Measurements from ENCODE around the gene ZNF324. TPM values are rescaled to one million over a fixed set of nuclear protein-coding genes. Genes with fewer than 3 reads are reported as not detected.
A peak's percentile ranks its signal among the peaks of the same experiment; 100 is the strongest.

Gene ZNF324
- total RNA-seq, 1 experiment from 2014 or later: 12.7 TPM

DNA sequence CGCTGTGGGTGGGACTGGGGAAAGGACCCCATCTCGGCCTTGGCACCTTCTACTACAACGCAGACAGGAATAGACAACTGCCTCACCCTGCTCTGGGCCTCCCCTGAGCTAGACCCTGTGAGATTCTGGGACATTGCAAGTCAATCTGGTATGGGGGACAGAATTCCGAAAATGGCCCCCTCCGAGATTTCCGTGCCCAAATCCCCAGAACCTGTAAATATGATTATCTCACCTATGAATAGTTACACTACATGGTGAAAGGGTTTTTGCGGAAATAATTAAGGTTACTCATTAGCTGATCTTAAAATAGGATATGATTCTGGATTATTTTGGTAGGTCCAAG is 53.3 kb downstream of the ZNF324 start:
- no peak overlapping the region for H3K56ac ChIP-seq (ENCODE audit: insufficient read length, low read depth, low read length)
- no CpG with 5 or more reads among the region's 7 CpGs for WGBS (ENCODE audit: extremely low coverage, insufficient read length, low lambda C conversion rate)

More for the DNA sequence above, 53.3 kb downstream of the ZNF324 start:
- DNase-seq: no peak
- Mint-ChIP-seq H3K27ac (peak overlapping the region; percentile 75 to 100 (median 99); a peak in 6 of 7 replicates), H3K9me3 (peaks cover 0 to 3% of the 10 kb centered on the region in 2 experiments; a peak in 1 of 5 replicates), H3K4me3 (peak overlapping the region; percentile 91 to 96), H3K4me1 (peaks cover 47 to 48% of the 10 kb centered on the region in 2 experiments), H3K27me3 (ENCODE audit: low read depth) (no peaks in the 10 kb centered on the region), H3K36me3 (ENCODE audit: insufficient read depth in 1 of 3, low read depth in 3 of 3) (peaks cover 8 to 15% (median 12%) of the 10 kb centered on the region in 3 experiments)
- H3T11ph ChIP-seq (ENCODE audit: low read length): no peak overlapping the region
- H3K9me3 ChIP-seq (ENCODE audit: control insufficient read depth, low read depth, low read length): no peaks in the 10 kb centered on the region
- no peak overlapping the region for H4K5ac ChIP-seq (ENCODE audit: insufficient read length, low read depth, low read length)
- TF ChIP-seq, protein P1, sequence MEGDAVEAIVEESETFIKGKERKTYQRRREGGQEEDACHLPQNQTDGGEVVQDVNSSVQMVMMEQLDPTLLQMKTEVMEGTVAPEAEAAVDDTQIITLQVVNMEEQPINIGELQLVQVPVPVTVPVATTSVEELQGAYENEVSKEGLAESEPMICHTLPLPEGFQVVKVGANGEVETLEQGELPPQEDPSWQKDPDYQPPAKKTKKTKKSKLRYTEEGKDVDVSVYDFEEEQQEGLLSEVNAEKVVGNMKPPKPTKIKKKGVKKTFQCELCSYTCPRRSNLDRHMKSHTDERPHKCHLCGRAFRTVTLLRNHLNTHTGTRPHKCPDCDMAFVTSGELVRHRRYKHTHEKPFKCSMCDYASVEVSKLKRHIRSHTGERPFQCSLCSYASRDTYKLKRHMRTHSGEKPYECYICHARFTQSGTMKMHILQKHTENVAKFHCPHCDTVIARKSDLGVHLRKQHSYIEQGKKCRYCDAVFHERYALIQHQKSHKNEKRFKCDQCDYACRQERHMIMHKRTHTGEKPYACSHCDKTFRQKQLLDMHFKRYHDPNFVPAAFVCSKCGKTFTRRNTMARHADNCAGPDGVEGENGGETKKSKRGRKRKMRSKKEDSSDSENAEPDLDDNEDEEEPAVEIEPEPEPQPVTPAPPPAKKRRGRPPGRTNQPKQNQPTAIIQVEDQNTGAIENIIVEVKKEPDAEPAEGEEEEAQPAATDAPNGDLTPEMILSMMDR (conservative IDR thresholded peaks at IDR 0.05): no peak
- no peak overlapping the region for H3K23ac ChIP-seq (ENCODE audit: insufficient read length, low read depth, low read length)
- H4K8ac ChIP-seq (replicated peaks; ENCODE audit: insufficient read length, low read depth, low read length): no peak overlapping the region
- no peaks in the 10 kb centered on the region for H3K79me1 ChIP-seq (ENCODE audit: insufficient read depth, low read depth, low read length, poor library complexity, severe bottlenecking)
- H3K14ac ChIP-seq (ENCODE audit: insufficient read depth, low read length): 0 out of 2 replicates have a peak overlapping the region, but pooled peaks have one; percentile 26
- no peak overlapping the region for H2BK15ac ChIP-seq (ENCODE audit: low read depth, low read length)
- no peaks in the 10 kb centered on the region for H4K20me1 ChIP-seq (ENCODE audit: control insufficient read depth, insufficient read depth, insufficient read length)
- H2BK120ac ChIP-seq (ENCODE audit: low read depth, low read length, poor library complexity, severe bottlenecking): no peak overlapping the region
- no peak overlapping the region for H2AFZ ChIP-seq (ENCODE audit: low read length)
- H3K27ac ChIP-seq (ENCODE audit: insufficient read length, low read depth, low read length): peak overlapping the region; percentile 69
- H2AK5ac ChIP-seq (ENCODE audit: insufficient read length, low read length): no peak overlapping the region
- H4K91ac ChIP-seq (ENCODE audit: insufficient read length, low read depth, low read length): no peak overlapping the region
- H2BK5ac ChIP-seq (ENCODE audit: insufficient read length, low read length): no peak overlapping the region
- no peaks in the 10 kb centered on the region for H3K27me3 ChIP-seq (ENCODE audit: insufficient read depth, low read length)
- H3K4ac ChIP-seq (ENCODE audit: low read depth, low read length): no peak overlapping the region
- peak overlapping the region; percentile 96 for H3K9ac ChIP-seq (ENCODE audit: extremely low read depth, insufficient read length, low read length)
- H3K4me1 ChIP-seq (ENCODE audit: insufficient read depth, low read length): peaks cover 3% of the 10 kb centered on the region; the same call in 1 of the 2 replicates
- no peak overlapping the region for H2BK12ac ChIP-seq (ENCODE audit: insufficient read length, low read depth, low read length)
- H3K23me2 ChIP-seq (ENCODE audit: insufficient read length, low read depth, low read length, poor library complexity, severe bottlenecking): peaks cover 19% of the 10 kb centered on the region
- H2BK20ac ChIP-seq (ENCODE audit: low read depth, low read length, poor library complexity, severe bottlenecking): no peak overlapping the region
- H3K4me2 ChIP-seq (ENCODE audit: insufficient read depth, insufficient read length, low read length): peak overlapping the region; percentile 85
- peaks cover 2% of the 10 kb centered on the region; the same call in 1 of the 2 replicates for H3K79me2 ChIP-seq (ENCODE audit: insufficient read depth, low read length)
- no peak overlapping the region for H3K18ac ChIP-seq (ENCODE audit: insufficient read length, low read depth, low read length)

All from H9 (cell line).